ENCODE data around the gene UBE4B. TPM values are rescaled to one million over a fixed set of nuclear protein-coding genes. Genes with fewer than 3 reads are reported as not detected.
"Not testable (repeated sequence)": the region's sequence is repeated elsewhere in the genome, so short reads cannot be mapped to it uniquely, and the experiment has no call there.

Gene UBE4B
- polyA plus RNA-seq, 2 donors: 15.6 to 23.2 TPM

DNA sequence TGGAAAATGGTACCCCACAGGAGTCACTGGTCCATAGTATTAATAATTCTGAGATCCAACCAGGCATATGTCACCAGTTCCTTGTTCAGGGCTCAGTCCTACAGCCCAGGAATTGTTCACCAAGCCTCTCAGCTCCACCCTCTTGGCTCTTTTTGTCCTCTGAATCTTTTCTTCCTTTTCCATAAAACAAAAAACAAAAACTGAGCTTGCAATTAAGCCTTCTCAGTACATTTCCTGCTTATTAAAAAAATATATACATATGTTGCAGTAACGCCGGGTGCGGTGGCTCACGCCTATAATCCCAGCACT, 154.2 kb downstream of the UBE4B start:
- 89 to 97% methylated on average over 4 of the region's 4 CpGs for whole genome bisulfite sequencing, 2 donors
- no peaks in the 10 kb centered on the region for H3K27me3 ChIP-seq (ENCODE audit: control insufficient read depth in 1 of 2, insufficient read depth in 2 of 2, low read length in 2 of 2)
- no peaks in the 10 kb centered on the region for H3K9me3 ChIP-seq (ENCODE audit: control insufficient read depth in 2 of 2, insufficient read depth in 1 of 2, low read depth in 1 of 2, low read length in 1 of 2)
- no peak overlapping the region for H3K4me3 ChIP-seq (ENCODE audit: low read depth in 1 of 2, low read length in 2 of 2)
- no peak overlapping the region for H3K27ac ChIP-seq (ENCODE audit: low read depth in 2 of 2, low read length in 1 of 2)
- H3K4me1 ChIP-seq (ENCODE audit: control insufficient read depth in 2 of 2, insufficient read depth in 2 of 2, low read length in 1 of 2): no peaks in the 10 kb centered on the region
- H3K36me3 ChIP-seq (ENCODE audit: control insufficient read depth in 2 of 2, insufficient read depth in 2 of 2, low read length in 1 of 2): no peaks in the 10 kb centered on the region

DNA sequence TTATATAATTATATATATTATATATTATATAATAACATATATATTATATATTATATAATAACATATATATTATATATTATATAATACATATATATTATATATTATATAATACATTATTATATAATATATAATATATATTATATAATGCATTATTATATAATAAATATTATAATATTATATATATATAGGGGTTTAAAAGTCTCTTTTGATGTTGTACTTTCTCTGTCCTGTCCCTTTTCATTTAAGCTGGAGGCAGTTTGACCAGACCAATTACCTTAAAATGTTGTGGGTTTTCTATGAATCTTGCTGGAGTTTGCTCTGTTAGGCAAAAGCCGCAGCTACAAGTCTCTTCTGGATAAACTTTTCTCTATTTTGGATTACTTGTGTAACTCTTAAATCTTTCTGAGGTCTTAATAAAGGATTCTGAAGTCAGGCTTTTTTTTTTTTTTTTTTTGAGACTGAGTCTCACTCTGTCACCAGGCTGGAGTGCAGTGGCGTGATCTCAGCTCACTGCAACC, 155.4 kb downstream of the UBE4B start:
- WGBS, 2 donors: 96 to 99% methylated on average over 2 of the region's 2 CpGs
- H3K27ac ChIP-seq (ENCODE audit: low read depth in 2 of 2, low read length in 1 of 2): no peak overlapping the region
- H3K4me3 ChIP-seq (ENCODE audit: low read depth in 1 of 2, low read length in 2 of 2): no peak overlapping the region
- no peaks in the 10 kb centered on the region for H3K4me1 ChIP-seq (ENCODE audit: control insufficient read depth in 2 of 2, insufficient read depth in 2 of 2, low read length in 1 of 2)
- no peaks in the 10 kb centered on the region for H3K36me3 ChIP-seq (ENCODE audit: control insufficient read depth in 2 of 2, insufficient read depth in 2 of 2, low read length in 1 of 2)
- H3K27me3 ChIP-seq (ENCODE audit: control insufficient read depth in 1 of 2, insufficient read depth in 2 of 2, low read length in 2 of 2): no peaks in the 10 kb centered on the region
- H3K9me3 ChIP-seq (ENCODE audit: control insufficient read depth in 2 of 2, insufficient read depth in 1 of 2, low read depth in 1 of 2, low read length in 1 of 2): no peaks in the 10 kb centered on the region

GRCh38 chr1:10189659-10190058, 156.9 kb downstream of the UBE4B start:
- H3K27ac ChIP-seq (ENCODE audit: low read depth in 2 of 2, low read length in 1 of 2): no peak overlapping the region
- H3K9me3 ChIP-seq (ENCODE audit: control insufficient read depth in 2 of 2, insufficient read depth in 1 of 2, low read depth in 1 of 2, low read length in 1 of 2): no peaks in the 10 kb centered on the region
- no peak overlapping the region for H3K4me3 ChIP-seq (ENCODE audit: low read depth in 1 of 2, low read length in 2 of 2)
- H3K4me1 ChIP-seq (ENCODE audit: control insufficient read depth in 2 of 2, insufficient read depth in 2 of 2, low read length in 1 of 2): no peaks in the 10 kb centered on the region
- H3K36me3 ChIP-seq (ENCODE audit: control insufficient read depth in 2 of 2, insufficient read depth in 2 of 2, low read length in 1 of 2): no peaks in the 10 kb centered on the region
- WGBS, 2 donors: 48 to 58% methylated on average over 4 of the region's 4 CpGs
- no peaks in the 10 kb centered on the region for H3K27me3 ChIP-seq (ENCODE audit: control insufficient read depth in 1 of 2, insufficient read depth in 2 of 2, low read length in 2 of 2)

GRCh38 chr1:10192263-10192662, 159.5 kb downstream of the UBE4B start:
- Histone ChIP-seq H3K9me3 (ENCODE audit: control insufficient read depth in 2 of 2, insufficient read depth in 1 of 2, low read depth in 1 of 2, low read length in 1 of 2) (no peaks in the 10 kb centered on the region), H3K36me3 (ENCODE audit: control insufficient read depth in 2 of 2, insufficient read depth in 2 of 2, low read length in 1 of 2) (no peaks in the 10 kb centered on the region), H3K4me3 (ENCODE audit: low read depth in 1 of 2, low read length in 2 of 2) (no peak overlapping the region), H3K27me3 (ENCODE audit: control insufficient read depth in 1 of 2, insufficient read depth in 2 of 2, low read length in 2 of 2) (no peaks in the 10 kb centered on the region), H3K27ac (ENCODE audit: low read depth in 2 of 2, low read length in 1 of 2) (no peak overlapping the region), H3K4me1 (ENCODE audit: control insufficient read depth in 2 of 2, insufficient read depth in 2 of 2, low read length in 1 of 2) (no peaks in the 10 kb centered on the region)
- 86 to 87% methylated on average over 5 of the region's 5 CpGs for WGBS, 2 donors

DNA sequence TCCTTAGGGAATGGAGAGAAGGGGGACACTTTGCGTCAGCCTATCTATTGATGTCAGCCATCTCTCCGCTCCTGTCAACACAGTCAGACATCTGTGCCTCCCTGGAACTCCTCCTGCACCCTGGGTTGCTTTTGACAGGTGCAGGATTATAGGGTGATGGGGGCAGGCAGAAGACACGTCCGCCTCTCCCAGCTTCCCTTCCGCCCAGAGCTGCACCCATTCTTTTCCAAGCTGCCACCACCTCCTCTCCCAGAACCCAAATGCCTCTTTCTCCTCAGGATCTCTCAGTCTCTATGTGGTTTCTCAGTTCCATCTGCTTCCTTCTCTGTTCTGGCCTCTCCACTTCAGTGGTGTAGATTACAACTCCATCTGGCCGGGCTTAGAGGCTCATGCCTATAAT, 160.5 kb downstream of the UBE4B start:
- H3K36me3 ChIP-seq (ENCODE audit: control insufficient read depth in 2 of 2, insufficient read depth in 2 of 2, low read length in 1 of 2): no peaks in the 10 kb centered on the region
- no peaks in the 10 kb centered on the region for H3K4me1 ChIP-seq (ENCODE audit: control insufficient read depth in 2 of 2, insufficient read depth in 2 of 2, low read length in 1 of 2)
- no peaks in the 10 kb centered on the region for H3K27me3 ChIP-seq (ENCODE audit: control insufficient read depth in 1 of 2, insufficient read depth in 2 of 2, low read length in 2 of 2)
- no peak overlapping the region for H3K27ac ChIP-seq (ENCODE audit: low read depth in 2 of 2, low read length in 1 of 2)
- no peaks in the 10 kb centered on the region for H3K9me3 ChIP-seq (ENCODE audit: control insufficient read depth in 2 of 2, insufficient read depth in 1 of 2, low read depth in 1 of 2, low read length in 1 of 2)
- 81 to 82% methylated on average over 6 of the region's 6 CpGs for WGBS, 2 donors
- H3K4me3 ChIP-seq (ENCODE audit: low read depth in 1 of 2, low read length in 2 of 2): no peak overlapping the region

- no peak overlapping the region for H3K4me3 ChIP-seq (ENCODE audit: low read depth in 1 of 2, low read length in 2 of 2)
- no peaks in the 10 kb centered on the region for H3K9me3 ChIP-seq (ENCODE audit: control insufficient read depth in 2 of 2, insufficient read depth in 1 of 2, low read depth in 1 of 2, low read length in 1 of 2)
- no peaks in the 10 kb centered on the region for H3K27me3 ChIP-seq (ENCODE audit: control insufficient read depth in 1 of 2, insufficient read depth in 2 of 2, low read length in 2 of 2)
- H3K36me3 ChIP-seq (ENCODE audit: control insufficient read depth in 2 of 2, insufficient read depth in 2 of 2, low read length in 1 of 2): no peaks in the 10 kb centered on the region
- H3K4me1 ChIP-seq (ENCODE audit: control insufficient read depth in 2 of 2, insufficient read depth in 2 of 2, low read length in 1 of 2): no peaks in the 10 kb centered on the region
- 78 to 80% methylated on average over 6 of the region's 6 CpGs for whole genome bisulfite sequencing, 2 donors
- no peak overlapping the region for H3K27ac ChIP-seq (ENCODE audit: low read depth in 2 of 2, low read length in 1 of 2)
These were observed 162.8 kb downstream of the UBE4B start for GRCh38 chr1:10195570-10195969.

GRCh38 chr1:10196976-10197375, 164.2 kb downstream of the UBE4B start:
- 23 to 43% methylated on average over 3 of the region's 3 CpGs for WGBS, 2 donors
- no peaks in the 10 kb centered on the region for H3K36me3 ChIP-seq (ENCODE audit: control insufficient read depth in 2 of 2, insufficient read depth in 2 of 2, low read length in 1 of 2)
- H3K4me1 ChIP-seq (ENCODE audit: control insufficient read depth in 2 of 2, insufficient read depth in 2 of 2, low read length in 1 of 2): no peaks in the 10 kb centered on the region
- H3K4me3 ChIP-seq (ENCODE audit: low read depth in 1 of 2, low read length in 2 of 2): no peak overlapping the region
- H3K9me3 ChIP-seq (ENCODE audit: control insufficient read depth in 2 of 2, insufficient read depth in 1 of 2, low read depth in 1 of 2, low read length in 1 of 2): no peaks in the 10 kb centered on the region
- H3K27me3 ChIP-seq (ENCODE audit: control insufficient read depth in 1 of 2, insufficient read depth in 2 of 2, low read length in 2 of 2): no peaks in the 10 kb centered on the region
- H3K27ac ChIP-seq (ENCODE audit: low read depth in 2 of 2, low read length in 1 of 2): no peak overlapping the region

GRCh38 chr1:10200620-10201019, 167.9 kb downstream of the UBE4B start:
- Histone ChIP-seq H3K4me3 (ENCODE audit: low read depth in 1 of 2, low read length in 2 of 2) (no peak overlapping the region), H3K27ac (ENCODE audit: low read depth in 2 of 2, low read length in 1 of 2) (no peak overlapping the region), H3K36me3 (ENCODE audit: control insufficient read depth in 2 of 2, insufficient read depth in 2 of 2, low read length in 1 of 2) (no peaks in the 10 kb centered on the region), H3K9me3 (ENCODE audit: control insufficient read depth in 2 of 2, insufficient read depth in 1 of 2, low read depth in 1 of 2, low read length in 1 of 2) (no peaks in the 10 kb centered on the region), H3K4me1 (ENCODE audit: control insufficient read depth in 2 of 2, insufficient read depth in 2 of 2, low read length in 1 of 2) (no peaks in the 10 kb centered on the region), H3K27me3 (ENCODE audit: control insufficient read depth in 1 of 2, insufficient read depth in 2 of 2, low read length in 2 of 2) (no peaks in the 10 kb centered on the region)
- 94 to 95% methylated on average over 4 of the region's 4 CpGs for whole genome bisulfite sequencing, 2 donors

- 71 to 75% methylated on average over 7 of the region's 7 CpGs for WGBS, 2 donors
- Histone ChIP-seq H3K4me1 (ENCODE audit: control insufficient read depth in 2 of 2, insufficient read depth in 2 of 2, low read length in 1 of 2) (no peaks in the 10 kb centered on the region), H3K27ac (ENCODE audit: low read depth in 2 of 2, low read length in 1 of 2) (no peak overlapping the region), H3K9me3 (ENCODE audit: control insufficient read depth in 2 of 2, insufficient read depth in 1 of 2, low read depth in 1 of 2, low read length in 1 of 2) (no peaks in the 10 kb centered on the region), H3K36me3 (ENCODE audit: control insufficient read depth in 2 of 2, insufficient read depth in 2 of 2, low read length in 1 of 2) (no peaks in the 10 kb centered on the region), H3K4me3 (ENCODE audit: low read depth in 1 of 2, low read length in 2 of 2) (no peak overlapping the region), H3K27me3 (ENCODE audit: control insufficient read depth in 1 of 2, insufficient read depth in 2 of 2, low read length in 2 of 2) (no peaks in the 10 kb centered on the region)
These were observed 171.4 kb downstream of the UBE4B start for GRCh38 chr1:10204003-10204642.

DNA sequence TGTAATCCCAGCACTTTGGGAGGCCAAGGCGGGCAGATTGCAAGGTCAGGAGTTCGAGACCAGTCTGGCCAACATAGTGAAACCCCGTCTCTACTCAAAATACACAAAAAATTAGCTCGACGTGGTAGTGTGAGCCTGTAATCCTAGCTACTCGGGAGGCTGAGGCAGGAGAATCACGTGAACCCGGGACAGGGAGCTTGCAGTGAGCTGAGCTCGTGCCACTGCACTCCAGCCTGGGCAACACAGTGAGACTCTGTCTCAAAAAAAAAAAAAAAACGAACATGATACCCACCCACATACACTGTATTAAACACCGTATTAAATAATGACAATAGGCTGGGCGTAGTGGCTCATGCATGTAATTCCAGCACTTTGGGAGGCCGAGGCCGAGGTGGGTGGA, 172.4 kb downstream of the UBE4B start:
- H3K4me1 ChIP-seq (ENCODE audit: control insufficient read depth in 2 of 2, insufficient read depth in 2 of 2, low read length in 1 of 2); H3K9me3 ChIP-seq (ENCODE audit: control insufficient read depth in 2 of 2, insufficient read depth in 1 of 2, low read depth in 1 of 2, low read length in 1 of 2); H3K4me3 ChIP-seq (ENCODE audit: low read depth in 1 of 2, low read length in 2 of 2); H3K36me3 ChIP-seq (ENCODE audit: control insufficient read depth in 2 of 2, insufficient read depth in 2 of 2, low read length in 1 of 2); H3K27ac ChIP-seq (ENCODE audit: low read depth in 2 of 2, low read length in 1 of 2); H3K27me3 ChIP-seq (ENCODE audit: control insufficient read depth in 1 of 2, insufficient read depth in 2 of 2, low read length in 2 of 2): not testable (repeated sequence)
- 84% methylated on average over 14 of the region's 14 CpGs for WGBS, 2 donors
